GM03348 (cell line): ENCODE results near the gene MADD.

Experiments used
- DNase-seq: peaks from one replicate; pipeline ENCODE4 v3.0.0; 2012; ENCODE audit warnings: low spot score

MADD gene

GRCh38 chr11:47338396-47339241 lies 68.7 kb downstream of the MADD start:
- DNase-seq: no peak

GRCh38 chr11:47340010-47340409 lies 70.1 kb downstream of the MADD start:
- DNase-seq: no peak

GRCh38 chr11:47340980-47341775 lies 71.2 kb downstream of the MADD start:
- DNase-seq: peak; percentile 44

GRCh38 chr11:47342036-47342803 lies 72.3 kb downstream of the MADD start:
- DNase-seq: no peak

GRCh38 chr11:47342854-47343253 lies 72.9 kb downstream of the MADD start:
- no peak for DNase-seq

- no peak for DNase-seq
Measured at GRCh38 chr11:47345890-47346563, 76.1 kb downstream of the MADD start.

GRCh38 chr11:47347137-47347536 lies 77.2 kb downstream of the MADD start:
- DNase-seq: no peak

GRCh38 chr11:47348131-47348802 lies 78.3 kb downstream of the MADD start:
- DNase-seq: no peak

- DNase-seq: peak; percentile 47
Measured at GRCh38 chr11:47348859-47349258, 78.9 kb downstream of the MADD start.

- DNase-seq: no peak
Measured at GRCh38 chr11:47349521-47350095, 79.7 kb downstream of the MADD start.

GRCh38 chr11:47350315-47350714 lies 80.4 kb downstream of the MADD start:
- DNase-seq: no peak

GRCh38 chr11:47351156-47352126 lies 81.5 kb downstream of the MADD start:
- no peak for DNase-seq

GRCh38 chr11:47352556-47352955 lies 82.6 kb downstream of the MADD start, which contains the start of gene MYBPC3:
Gene MYBPC3 (minus strand): TSS chr11:47352702. CDS start chr11:47352647, 55 bp downstream.
- DNase-seq: no peak

GRCh38 chr11:47353978-47354774 lies 84.2 kb downstream of the MADD start:
- no peak for DNase-seq

- no peak for DNase-seq
Measured at GRCh38 chr11:47354913-47355282, 85.0 kb downstream of the MADD start.

GRCh38 chr11:47355283-47356128 lies 85.6 kb downstream of the MADD start:
- DNase-seq: peak; percentile 94

GRCh38 chr11:47356129-47356997 lies 86.4 kb downstream of the MADD start:
- no peak for DNase-seq
